Neural crest cell (in vitro differentiated cells): Measurements from ENCODE around the gene NUAK1. TPM values are rescaled to one million over a fixed set of nuclear protein-coding genes. Genes with fewer than 3 reads are reported as not detected.

ENCODE experiments used
- DNase-seq: peaks from one replicate; pipeline ENCODE4 v3.0.0; 2021; ENCODE audit warnings: low read depth, mixed read lengths, low spot score
- H3K27ac Mint-ChIP-seq: one replicate; pipeline ENCODE4 v1.8.0; 2021; ENCODE audit warnings: mild to moderate bottlenecking, mixed read lengths; ENCODE audit not compliant: unreplicated experiment
- H3K27me3 Mint-ChIP-seq: 2 replicates; pipeline ENCODE4 v1.8.0; 2021; ENCODE audit warnings: low read depth, mild to moderate bottlenecking, mixed read lengths
- H3K36me3 Mint-ChIP-seq: 2 replicates; pipeline ENCODE4 v1.8.0; 2021; ENCODE audit warnings: low read depth, mild to moderate bottlenecking, mixed read lengths
- H3K4me1 Mint-ChIP-seq: 2 replicates; pipeline ENCODE4 v1.8.0; 2021; ENCODE audit warnings: mixed read lengths
- H3K4me3 Mint-ChIP-seq: one replicate; pipeline ENCODE4 v1.8.0; 2021; ENCODE audit warnings: mild to moderate bottlenecking, mixed read lengths
- H3K9me3 Mint-ChIP-seq: 2 replicates; pipeline ENCODE4 v1.8.0; 2021; ENCODE audit warnings: mixed read lengths
- total RNA-seq: library from RNA; stranded (reverse); gene quantifications from 2 replicates; pipeline ENCODE4 v1.2.1, GENCODE V29; 2021
- TF ChIP-seq, protein P1 (sequence below): fragments of 200-600 bp; sonication (generic); conservative IDR thresholded peaks from 2 replicates; pipeline ENCODE4 v1.5.0; 2021; ENCODE audit warnings: antibody characterized with exemption, mild to moderate bottlenecking

NUAK1 gene
- total RNA-seq, 1 donor from 2014 or later: 35.6 TPM

DNA sequence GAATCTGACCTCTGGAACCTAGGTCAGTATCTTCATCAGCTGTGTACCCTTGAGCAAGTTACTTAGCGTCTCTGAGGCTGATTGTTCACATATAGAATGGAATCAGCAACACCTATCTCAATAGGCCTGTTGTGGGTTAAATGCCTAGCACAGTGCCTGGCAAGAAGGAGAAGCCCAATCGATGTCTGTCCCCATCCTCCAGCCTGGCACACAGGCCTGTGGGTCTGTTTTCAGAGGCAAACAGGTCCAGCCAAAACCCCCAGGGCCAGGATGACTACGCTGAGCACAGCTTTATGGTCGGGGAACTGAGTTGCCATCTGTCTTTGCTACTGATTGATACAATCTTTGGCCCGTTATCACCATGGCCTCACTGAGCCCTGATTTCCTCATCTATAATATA, 89.2 kb downstream of the NUAK1 start:
- Mint-ChIP-seq H3K9me3 (no peaks in the 10 kb centered on the region), H3K4me3 (no peak overlapping the region), H3K4me1 (peaks cover 32% of the 10 kb centered on the region), H3K27ac (no peak overlapping the region), H3K27me3 (no peaks in the 10 kb centered on the region), H3K36me3 (peaks cover 7% of the 10 kb centered on the region)
- DNase-seq: no peak
- TF ChIP-seq, protein P1, sequence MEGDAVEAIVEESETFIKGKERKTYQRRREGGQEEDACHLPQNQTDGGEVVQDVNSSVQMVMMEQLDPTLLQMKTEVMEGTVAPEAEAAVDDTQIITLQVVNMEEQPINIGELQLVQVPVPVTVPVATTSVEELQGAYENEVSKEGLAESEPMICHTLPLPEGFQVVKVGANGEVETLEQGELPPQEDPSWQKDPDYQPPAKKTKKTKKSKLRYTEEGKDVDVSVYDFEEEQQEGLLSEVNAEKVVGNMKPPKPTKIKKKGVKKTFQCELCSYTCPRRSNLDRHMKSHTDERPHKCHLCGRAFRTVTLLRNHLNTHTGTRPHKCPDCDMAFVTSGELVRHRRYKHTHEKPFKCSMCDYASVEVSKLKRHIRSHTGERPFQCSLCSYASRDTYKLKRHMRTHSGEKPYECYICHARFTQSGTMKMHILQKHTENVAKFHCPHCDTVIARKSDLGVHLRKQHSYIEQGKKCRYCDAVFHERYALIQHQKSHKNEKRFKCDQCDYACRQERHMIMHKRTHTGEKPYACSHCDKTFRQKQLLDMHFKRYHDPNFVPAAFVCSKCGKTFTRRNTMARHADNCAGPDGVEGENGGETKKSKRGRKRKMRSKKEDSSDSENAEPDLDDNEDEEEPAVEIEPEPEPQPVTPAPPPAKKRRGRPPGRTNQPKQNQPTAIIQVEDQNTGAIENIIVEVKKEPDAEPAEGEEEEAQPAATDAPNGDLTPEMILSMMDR: no peak

DNA sequence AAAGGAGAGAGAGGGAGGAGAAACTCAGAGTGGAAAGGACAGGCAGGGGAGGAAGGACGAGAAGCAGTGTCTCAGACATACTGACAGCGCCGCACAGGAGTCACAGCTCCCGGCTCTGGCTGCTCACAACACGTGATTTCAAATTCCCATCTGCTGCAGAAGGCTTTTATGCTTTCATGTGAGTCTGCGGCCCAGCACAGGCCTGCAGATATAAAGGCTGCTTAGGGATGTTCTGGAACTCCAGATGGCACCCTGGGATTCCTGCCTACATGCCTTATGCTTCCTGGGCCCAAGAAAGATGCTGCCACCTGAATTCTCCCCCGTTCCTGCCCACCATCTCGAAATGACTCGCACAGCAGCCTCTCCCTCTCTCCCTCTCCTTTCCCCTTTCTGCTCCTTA, 89.6 kb downstream of the NUAK1 start:
- H3K9me3 Mint-ChIP-seq: no peaks in the 10 kb centered on the region
- TF ChIP-seq, protein P1: no peak
- H3K4me3 Mint-ChIP-seq: no peak overlapping the region
- H3K27ac Mint-ChIP-seq: no peak overlapping the region
- no peaks in the 10 kb centered on the region for H3K27me3 Mint-ChIP-seq
- peaks cover 6% of the 10 kb centered on the region for H3K36me3 Mint-ChIP-seq
- peaks cover 32% of the 10 kb centered on the region for H3K4me1 Mint-ChIP-seq
- no peak for DNase-seq

DNA sequence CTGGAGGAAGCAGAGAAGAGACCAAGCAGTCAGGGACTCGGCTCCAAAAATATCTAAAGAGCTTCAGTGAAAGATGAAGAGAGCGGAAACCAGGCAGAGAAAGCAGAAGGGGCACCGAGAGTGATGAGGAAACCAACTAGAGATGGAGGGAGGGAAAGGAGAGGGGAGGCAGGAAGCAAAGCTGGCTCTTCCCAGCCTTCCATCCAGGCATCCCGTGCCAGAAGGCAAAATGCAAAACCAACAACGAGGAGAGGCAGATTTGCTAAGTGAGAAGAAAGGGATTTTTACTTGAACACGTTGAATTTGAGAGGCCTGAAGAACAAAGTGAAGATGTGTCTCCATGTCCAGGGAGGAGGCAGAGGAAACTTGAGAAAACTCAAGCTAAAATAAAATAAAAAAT, 90.1 kb downstream of the NUAK1 start:
- TF ChIP-seq, protein P1: no peak

DNA sequence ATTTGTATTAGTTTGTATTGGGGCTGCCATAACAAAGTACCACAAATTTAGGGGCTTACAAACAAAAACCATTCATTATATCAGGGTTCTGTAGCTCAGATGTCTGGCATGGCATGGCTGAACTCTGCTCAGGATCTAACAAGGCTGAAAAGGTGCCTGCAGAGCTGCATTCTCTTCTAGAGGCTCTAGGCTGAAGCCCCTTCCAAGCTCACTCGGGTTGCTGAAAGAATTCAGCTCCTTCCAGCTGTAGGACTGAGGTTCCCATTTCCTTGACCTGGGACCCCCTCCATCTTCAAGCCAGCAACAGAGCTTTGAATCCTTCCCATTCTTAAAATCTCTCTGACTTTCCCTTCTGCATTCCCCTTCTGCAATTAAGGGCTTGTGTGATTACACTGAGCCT, 90.7 kb downstream of the NUAK1 start:
- Mint-ChIP-seq H3K9me3 (no peaks in the 10 kb centered on the region), H3K4me3 (no peak overlapping the region), H3K27ac (no peak overlapping the region), H3K36me3 (peaks cover 3% of the 10 kb centered on the region), H3K27me3 (no peaks in the 10 kb centered on the region), H3K4me1 (peaks cover 32% of the 10 kb centered on the region)
- TF ChIP-seq, protein P1: no peak
- DNase-seq: no peak

More for the DNA sequence above, 90.1 kb downstream of the NUAK1 start:
- no peaks in the 10 kb centered on the region for H3K27me3 Mint-ChIP-seq
- peaks cover 3% of the 10 kb centered on the region for H3K36me3 Mint-ChIP-seq
- no peak overlapping the region for H3K4me3 Mint-ChIP-seq
- peaks cover 32% of the 10 kb centered on the region for H3K4me1 Mint-ChIP-seq
- H3K27ac Mint-ChIP-seq: peak overlapping the region; percentile 90
- no peaks in the 10 kb centered on the region for H3K9me3 Mint-ChIP-seq
- DNase-seq: no peak

DNA sequence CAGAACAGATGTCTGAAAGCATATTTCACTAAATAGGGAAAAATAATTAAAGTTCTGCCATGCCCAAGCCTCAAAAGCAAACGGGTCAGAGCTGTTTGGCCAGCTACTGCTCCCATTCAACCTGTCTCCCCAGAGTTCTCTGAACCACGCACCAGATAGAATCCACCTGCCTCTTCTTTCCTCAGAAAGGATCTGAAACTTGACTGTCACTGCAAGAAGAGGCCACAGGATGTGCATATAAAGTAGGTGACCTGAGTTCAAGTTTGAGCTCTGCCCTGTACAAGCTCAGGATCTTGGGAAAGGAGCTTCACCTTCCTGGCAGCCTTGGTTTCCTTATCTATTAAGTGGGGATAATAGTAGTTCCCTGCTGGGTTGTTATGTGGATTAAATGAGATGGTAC, 91.8 kb downstream of the NUAK1 start:
- Mint-ChIP-seq H3K4me3 (no peak overlapping the region), H3K36me3 (peaks cover 3% of the 10 kb centered on the region), H3K27me3 (no peaks in the 10 kb centered on the region), H3K9me3 (no peaks in the 10 kb centered on the region), H3K27ac (no peak overlapping the region), H3K4me1 (peaks cover 25% of the 10 kb centered on the region)
- TF ChIP-seq, protein P1: no peak
- DNase-seq: no peak

DNA sequence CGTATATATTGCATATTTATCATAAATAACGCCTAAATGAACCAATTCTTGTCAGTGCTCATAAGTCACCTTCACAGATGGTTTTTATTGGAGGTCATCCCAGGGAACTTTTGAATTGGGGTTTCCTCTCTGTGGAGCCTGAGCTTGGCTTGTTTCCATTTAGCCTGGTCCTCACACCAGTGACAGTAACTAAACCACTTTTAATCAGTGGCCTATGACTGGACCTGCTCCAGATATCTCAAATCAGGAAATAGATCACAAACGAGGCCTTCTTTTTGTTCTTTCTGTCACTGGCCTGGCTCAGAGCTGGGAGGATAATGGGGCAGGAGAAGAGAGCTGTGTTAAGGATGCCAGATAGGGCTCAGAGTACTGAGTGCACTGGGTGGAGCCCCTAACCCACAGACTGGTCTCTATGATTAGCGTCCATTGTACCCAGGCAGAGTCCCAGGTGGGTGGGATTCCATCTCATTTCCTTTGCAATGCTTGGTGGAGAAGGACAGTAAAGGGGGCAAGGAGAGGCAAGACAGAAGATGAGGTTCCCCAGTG, 92.4 kb downstream of the NUAK1 start:
- no peak for DNase-seq
- no peak overlapping the region for H3K4me3 Mint-ChIP-seq
- H3K9me3 Mint-ChIP-seq: no peaks in the 10 kb centered on the region
- H3K4me1 Mint-ChIP-seq: peaks cover 20% of the 10 kb centered on the region
- TF ChIP-seq, protein P1: no peak
- H3K36me3 Mint-ChIP-seq: no peaks in the 10 kb centered on the region
- no peak overlapping the region for H3K27ac Mint-ChIP-seq
- no peaks in the 10 kb centered on the region for H3K27me3 Mint-ChIP-seq
